Embryonic facial prominence (tissue), 1 donor: ENCODE measurements around the gene KAT6B.
"Not testable (repeated sequence)": the region's sequence is repeated elsewhere in the genome, so short reads cannot be mapped to it uniquely, and the experiment has no call there.

ENCODE experiments used
- DNase-seq: peaks from one replicate; pipeline ENCODE4 v3.0.0-alpha.2; 2016; ENCODE audit errors: extremely low spot score

KAT6B gene

DNA sequence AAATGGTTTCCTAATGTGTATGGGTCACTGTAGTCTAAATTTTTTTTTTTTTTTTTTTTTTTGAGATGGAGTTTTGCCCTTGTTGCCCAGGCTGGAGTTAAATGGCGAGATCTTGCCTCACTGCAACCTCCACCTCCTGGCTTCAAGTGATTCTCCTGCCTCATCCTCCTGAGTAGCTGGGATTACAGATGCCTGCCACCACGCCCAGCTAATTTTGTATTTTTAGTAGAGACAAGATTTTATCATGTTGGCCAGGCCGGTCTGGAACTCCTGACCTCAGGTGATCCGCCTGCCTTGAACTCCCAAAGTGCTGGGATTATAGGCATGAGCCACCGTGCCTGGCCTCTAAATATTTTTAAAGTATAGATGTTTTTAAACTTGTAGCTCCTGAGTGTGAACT is 94.7 kb downstream of the KAT6B start:
- DNase-seq: not testable (repeated sequence)

DNA sequence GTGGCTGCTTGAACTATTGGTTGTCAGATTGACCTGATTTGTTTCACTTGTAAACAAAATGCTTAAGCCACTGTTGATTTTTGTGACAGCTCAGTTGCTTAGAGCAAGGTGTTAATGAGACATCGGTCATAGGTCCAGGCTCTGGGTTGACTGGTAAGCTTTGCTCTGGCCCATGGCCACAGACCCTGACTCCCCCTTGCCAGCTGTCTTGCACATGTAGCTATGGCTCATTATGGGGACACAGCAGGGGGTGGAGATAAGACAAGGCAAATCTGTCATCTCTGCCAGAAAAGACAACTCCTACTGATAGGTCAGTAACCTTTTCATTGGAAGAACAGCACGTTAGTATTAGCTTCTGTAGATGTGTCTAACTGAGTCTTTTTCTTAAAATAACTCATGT is 95.3 kb downstream of the KAT6B start:
- no peak for DNase-seq

GRCh38 chr10:74922921-74923320 is 96.5 kb downstream of the KAT6B start:
- DNase-seq: no peak

GRCh38 chr10:74923556-74923955 is 97.2 kb downstream of the KAT6B start:
- no peak for DNase-seq

GRCh38 chr10:74924251-74924963 is 98.0 kb downstream of the KAT6B start:
- DNase-seq: no peak

GRCh38 chr10:74925291-74925690 is 98.9 kb downstream of the KAT6B start:
- DNase-seq: no peak

DNA sequence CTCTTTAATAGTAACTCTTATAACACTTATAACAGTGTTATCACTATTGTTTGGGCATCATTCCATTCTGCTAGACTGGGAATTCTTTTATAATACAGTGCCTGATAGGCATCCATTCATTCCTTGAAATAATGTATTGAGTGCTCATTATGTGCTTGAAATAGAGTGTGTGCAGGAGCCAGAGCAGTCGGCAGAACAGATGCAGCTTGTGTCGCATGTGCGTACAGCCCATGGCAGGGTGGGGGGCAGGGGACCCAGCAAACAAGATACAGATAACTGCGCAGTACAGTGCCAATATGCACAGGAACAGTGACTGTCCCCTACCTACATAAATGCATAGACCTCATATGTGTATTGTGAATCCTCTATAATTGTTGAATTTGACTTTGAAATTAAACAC is 99.3 kb downstream of the KAT6B start:
- DNase-seq: no peak

GRCh38 chr10:74926791-74927585 is 100.6 kb downstream of the KAT6B start:
- DNase-seq: no peak

GRCh38 chr10:74927701-74928100 is 101.3 kb downstream of the KAT6B start:
- DNase-seq: no peak

- no peak for DNase-seq
These were observed 102.4 kb downstream of the KAT6B start for GRCh38 chr10:74928742-74929191.

DNA sequence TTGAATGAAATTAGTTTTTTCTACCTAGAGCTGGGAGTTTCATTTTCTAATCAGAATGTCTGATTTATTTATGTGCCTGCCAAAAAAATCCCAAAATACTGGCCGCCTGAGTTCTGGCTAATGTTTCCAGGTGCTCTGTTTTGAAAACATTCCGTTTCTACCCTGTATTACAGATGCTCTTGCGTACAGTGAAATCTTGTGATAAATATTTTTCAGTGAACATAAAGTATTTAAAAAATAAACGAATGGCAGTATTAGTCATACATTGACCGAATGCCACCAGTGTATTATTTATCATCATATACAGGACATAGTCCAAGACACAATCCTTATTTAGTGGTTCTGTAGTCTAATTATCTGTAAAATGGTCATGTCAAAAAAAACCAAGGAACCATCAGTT is 102.8 kb downstream of the KAT6B start:
- DNase-seq: no peak

- no peak for DNase-seq
These were observed 104.6 kb downstream of the KAT6B start for GRCh38 chr10:74930965-74931364.

- DNase-seq: no peak
These were observed 106.2 kb downstream of the KAT6B start for GRCh38 chr10:74932648-74933047.

DNA sequence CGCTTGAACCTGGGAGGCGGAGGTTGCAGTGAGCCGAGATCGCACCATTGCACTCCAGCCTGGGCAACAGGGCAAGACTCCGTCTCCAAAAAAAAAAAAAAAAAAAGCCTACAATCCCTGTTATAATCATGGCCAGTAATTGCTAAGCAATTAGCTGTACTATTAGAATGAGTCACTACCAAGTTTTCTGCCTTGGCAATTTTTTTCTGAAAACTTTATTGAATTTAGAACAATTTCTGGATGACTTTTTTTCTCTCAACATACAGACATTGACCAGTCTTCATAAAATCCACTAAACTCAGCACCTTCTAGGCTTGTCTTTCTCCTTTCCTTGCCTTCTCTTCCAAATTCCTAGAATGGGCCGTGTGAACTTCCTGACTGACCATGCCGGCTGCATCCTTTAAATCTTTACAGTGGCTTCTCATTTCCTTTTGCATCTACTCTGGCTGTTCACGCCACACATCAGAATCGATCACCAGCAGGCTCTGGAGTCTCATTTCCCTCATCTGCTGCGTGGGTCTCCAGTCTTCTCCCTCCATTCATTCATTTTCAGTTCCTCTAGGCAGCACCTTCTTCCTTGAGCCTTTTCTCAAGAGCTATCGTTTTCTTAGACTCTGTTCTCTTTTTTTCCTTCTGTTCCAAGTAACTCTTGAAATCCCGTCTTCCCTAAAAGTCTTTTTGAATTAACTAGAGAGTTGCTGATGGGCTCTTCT is 107.9 kb downstream of the KAT6B start:
- no peak for DNase-seq

GRCh38 chr10:74936577-74937265 is 110.3 kb downstream of the KAT6B start:
- DNase-seq: peak; percentile 31

DNA sequence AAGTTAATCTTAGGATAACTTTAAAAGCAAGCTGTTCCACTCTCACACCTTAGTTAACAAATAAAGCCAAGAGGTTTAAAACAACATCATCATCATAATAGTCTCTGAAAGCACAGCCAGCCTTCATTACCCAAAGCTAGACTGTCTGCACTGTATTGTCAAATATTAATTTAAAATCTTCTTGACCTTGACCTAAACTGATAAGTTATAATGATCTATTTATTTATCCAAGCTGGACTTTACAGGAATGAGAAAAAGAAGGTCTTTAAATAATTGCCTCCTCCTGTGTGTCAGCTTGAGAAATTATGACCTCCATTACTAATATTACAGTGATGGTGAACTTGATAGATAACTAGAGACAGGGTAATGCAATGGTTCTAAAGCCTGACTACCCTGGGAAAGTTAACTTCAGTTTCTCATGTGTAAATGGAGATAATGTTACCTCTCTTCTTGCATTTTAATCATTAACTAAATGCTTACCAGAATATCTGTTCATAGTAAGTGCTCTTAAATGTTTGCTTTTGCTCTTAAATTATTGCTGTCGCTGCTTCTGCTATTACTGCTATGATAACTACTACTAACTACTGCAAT is 111.0 kb downstream of the KAT6B start:
- no peak for DNase-seq

GRCh38 chr10:74944205-74944604 is 117.8 kb downstream of the KAT6B start:
- DNase-seq: no peak

- DNase-seq: no peak
These were observed 121.5 kb downstream of the KAT6B start for GRCh38 chr10:74947781-74948401.

DNA sequence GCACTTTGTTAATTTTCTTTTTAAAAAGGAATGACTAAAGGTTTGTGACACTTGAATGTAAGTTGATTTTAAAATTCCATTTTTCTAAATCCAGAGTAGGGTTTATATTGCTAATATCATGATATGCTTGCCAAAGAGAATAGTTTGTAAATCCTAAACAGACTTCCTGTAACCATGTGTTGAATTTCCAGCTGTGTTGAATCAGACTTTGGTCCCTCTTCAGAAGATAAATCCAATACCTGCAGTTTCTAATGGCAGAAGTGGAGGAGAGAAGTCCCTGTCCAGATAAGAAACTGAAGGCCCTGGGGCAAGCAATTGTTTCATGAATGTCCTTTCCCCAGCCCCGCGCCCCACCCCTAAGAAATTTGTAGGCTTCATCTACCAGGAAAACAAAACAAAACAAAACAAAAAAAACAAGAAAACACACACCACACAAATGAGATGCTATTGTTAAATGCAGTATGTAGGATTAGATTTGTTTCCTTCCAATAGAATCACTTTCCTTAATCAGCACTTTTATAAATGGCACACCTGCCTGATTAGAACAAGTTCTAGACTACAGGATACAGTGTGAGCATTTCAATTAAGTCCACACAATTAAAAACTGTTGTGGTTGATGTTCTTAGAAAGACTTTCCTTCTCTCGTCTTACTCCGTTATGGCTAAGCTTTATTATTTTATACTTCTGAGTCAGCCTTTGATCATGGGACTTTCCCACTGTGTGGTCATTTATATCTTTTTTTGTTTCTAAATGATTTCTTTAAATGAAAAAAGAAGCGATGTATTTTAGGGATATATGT is 122.8 kb downstream of the KAT6B start:
- no peak for DNase-seq
